Measurements from ENCODE around the gene CELSR1.

CELSR1 gene

DNA sequence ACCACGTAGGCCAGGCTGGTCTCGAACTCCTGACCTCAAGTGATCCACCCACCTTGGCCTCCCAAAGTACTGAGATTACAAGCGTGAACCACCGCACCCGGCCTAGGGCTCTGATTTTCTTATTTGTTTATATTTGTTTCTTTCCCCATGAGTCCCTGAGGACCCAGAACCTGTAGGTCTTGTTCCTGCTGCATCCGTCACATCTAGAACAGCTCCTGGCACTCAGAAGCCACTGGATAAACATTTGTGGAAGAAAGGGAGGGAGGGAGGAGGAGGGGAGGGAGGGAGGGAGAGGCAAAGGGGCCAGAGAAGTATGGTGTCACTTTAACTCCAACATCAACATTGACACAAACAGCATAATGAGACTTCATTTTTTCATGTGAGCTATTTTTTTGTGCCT lies 67.7 kb downstream of the CELSR1 start:
- H3K27ac ChIP-seq (replicated peaks) = no peak overlapping the region
- no peaks in the 10 kb centered on the region for H3K27me3 ChIP-seq (ENCODE audit: insufficient read depth, poor library complexity, severe bottlenecking)
- no peak for DNase-seq (ENCODE audit: low read depth in 1 of 2, low spot score in 1 of 2)
- no peak for TF ChIP-seq GABPA (IDR thresholded peaks at IDR 0.05; ENCODE audit: low read depth)
- no peak for TF ChIP-seq POLR2AphosphoS5 (IDR thresholded peaks at IDR 0.05; ENCODE audit: low read depth)
- no peak for TF ChIP-seq REST (IDR thresholded peaks at IDR 0.05; ENCODE audit: insufficient replicate concordance, low read depth)
- TF ChIP-seq, protein P1, sequence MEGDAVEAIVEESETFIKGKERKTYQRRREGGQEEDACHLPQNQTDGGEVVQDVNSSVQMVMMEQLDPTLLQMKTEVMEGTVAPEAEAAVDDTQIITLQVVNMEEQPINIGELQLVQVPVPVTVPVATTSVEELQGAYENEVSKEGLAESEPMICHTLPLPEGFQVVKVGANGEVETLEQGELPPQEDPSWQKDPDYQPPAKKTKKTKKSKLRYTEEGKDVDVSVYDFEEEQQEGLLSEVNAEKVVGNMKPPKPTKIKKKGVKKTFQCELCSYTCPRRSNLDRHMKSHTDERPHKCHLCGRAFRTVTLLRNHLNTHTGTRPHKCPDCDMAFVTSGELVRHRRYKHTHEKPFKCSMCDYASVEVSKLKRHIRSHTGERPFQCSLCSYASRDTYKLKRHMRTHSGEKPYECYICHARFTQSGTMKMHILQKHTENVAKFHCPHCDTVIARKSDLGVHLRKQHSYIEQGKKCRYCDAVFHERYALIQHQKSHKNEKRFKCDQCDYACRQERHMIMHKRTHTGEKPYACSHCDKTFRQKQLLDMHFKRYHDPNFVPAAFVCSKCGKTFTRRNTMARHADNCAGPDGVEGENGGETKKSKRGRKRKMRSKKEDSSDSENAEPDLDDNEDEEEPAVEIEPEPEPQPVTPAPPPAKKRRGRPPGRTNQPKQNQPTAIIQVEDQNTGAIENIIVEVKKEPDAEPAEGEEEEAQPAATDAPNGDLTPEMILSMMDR (IDR thresholded peaks at IDR 0.05; ENCODE audit: insufficient read depth, low read length) = no peak
- no peak for TF ChIP-seq SPI1 (IDR thresholded peaks at IDR 0.05; ENCODE audit: borderline replicate concordance, low read depth)
- no peak overlapping the region for H3K4me3 ChIP-seq (replicated peaks; ENCODE audit: insufficient read depth, low read length)

DNA sequence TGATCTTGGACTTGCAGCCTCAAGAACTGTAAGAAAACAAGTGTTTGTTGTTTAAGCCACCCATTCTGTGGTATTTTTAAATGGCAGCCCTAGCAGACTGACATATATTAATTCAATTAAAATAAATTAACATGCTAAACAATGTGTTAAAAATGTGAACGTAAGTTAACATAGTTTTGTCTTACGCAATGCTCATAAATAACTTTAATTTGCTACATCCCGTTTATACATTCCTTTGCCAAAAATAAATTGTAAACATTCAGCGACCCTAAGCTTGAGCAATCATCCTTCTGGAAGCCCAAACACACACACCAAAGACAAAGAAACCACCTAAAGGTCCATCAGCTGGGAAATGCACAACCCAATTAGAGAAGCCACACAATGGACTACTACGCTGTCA lies 70.4 kb downstream of the CELSR1 start:
- Histone ChIP-seq H3K27me3 (ENCODE audit: insufficient read depth, poor library complexity, severe bottlenecking) (no peaks in the 10 kb centered on the region), H3K27ac (replicated peaks) (no peak overlapping the region), H3K4me3 (replicated peaks; ENCODE audit: insufficient read depth, low read length) (no peak overlapping the region)
- DNase-seq (ENCODE audit: low read depth in 1 of 2, low spot score in 1 of 2) = no peak
- TF ChIP-seq REST (IDR thresholded peaks at IDR 0.05; ENCODE audit: insufficient replicate concordance, low read depth) (no peak), SPI1 (IDR thresholded peaks at IDR 0.05; ENCODE audit: borderline replicate concordance, low read depth) (no peak), POLR2AphosphoS5 (IDR thresholded peaks at IDR 0.05; ENCODE audit: low read depth) (no peak), GABPA (IDR thresholded peaks at IDR 0.05; ENCODE audit: low read depth) (no peak)
- TF ChIP-seq, protein P1 (IDR thresholded peaks at IDR 0.05; ENCODE audit: insufficient read depth, low read length) = no peak

DNA sequence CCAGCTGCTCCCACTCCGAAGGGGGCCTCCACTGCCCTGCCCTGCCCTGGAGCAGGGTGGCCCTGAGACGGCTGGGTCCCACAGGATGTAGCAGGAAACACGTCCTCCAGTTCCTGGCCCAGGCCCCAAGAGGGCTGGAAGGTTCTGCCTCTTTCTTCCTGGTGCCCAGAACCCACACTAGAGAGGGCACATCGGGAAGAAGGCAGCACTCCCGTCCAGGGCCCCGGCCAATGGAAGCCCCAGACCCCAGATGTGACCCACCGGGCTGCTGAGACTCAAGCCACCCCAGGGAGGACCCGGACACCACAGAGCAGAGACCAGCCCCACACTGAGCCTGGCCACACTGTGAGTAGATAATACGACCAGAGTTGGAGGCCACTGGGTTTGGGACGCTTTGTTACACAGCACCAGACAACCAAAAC lies 71.2 kb downstream of the CELSR1 start:
- DNase-seq (ENCODE audit: low read depth in 1 of 2, low spot score in 1 of 2) = no peak
- Histone ChIP-seq H3K27ac (replicated peaks) (no peak overlapping the region), H3K27me3 (ENCODE audit: insufficient read depth, poor library complexity, severe bottlenecking) (no peaks in the 10 kb centered on the region), H3K4me3 (replicated peaks; ENCODE audit: insufficient read depth, low read length) (no peak overlapping the region)
- TF ChIP-seq GABPA (IDR thresholded peaks at IDR 0.05; ENCODE audit: low read depth) = no peak
- TF ChIP-seq REST (IDR thresholded peaks at IDR 0.05; ENCODE audit: insufficient replicate concordance, low read depth) = no peak
- TF ChIP-seq SPI1 (IDR thresholded peaks at IDR 0.05; ENCODE audit: borderline replicate concordance, low read depth) = no peak
